ENCODE measurements around the gene TPST2.

Gene TPST2

DNA sequence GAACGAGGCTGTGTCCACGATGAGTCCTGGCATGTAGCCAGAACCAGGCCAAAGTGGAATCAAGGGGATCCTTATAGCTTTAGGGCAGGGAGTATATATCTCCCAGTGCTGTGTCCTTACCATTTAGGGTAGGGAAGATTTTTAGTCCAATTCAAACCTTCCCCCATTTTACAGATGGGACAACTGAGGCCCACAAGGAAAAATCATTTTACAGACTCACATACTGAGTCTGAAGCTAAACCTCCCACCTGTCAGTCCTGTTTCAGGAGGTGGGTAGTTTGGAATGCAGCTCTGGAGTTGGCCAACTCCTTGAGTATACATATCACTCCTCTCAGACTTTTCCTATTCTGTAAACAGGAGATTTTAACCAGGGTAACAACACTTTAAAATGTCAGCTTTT, 44.5 kb downstream of the TPST2 start:
- Histone ChIP-seq H3K9ac (ENCODE audit: insufficient read length, low read depth) (no peak overlapping the region), H3K4me3 (ENCODE audit: insufficient read length, low read depth) (no peak overlapping the region), H3K4me1 (ENCODE audit: insufficient read depth, insufficient read length) (peaks cover 4% of the 10 kb centered on the region), H3K27me3 (ENCODE audit: insufficient read depth, insufficient read length) (no peaks in the 10 kb centered on the region), H3K36me3 (ENCODE audit: insufficient read depth, insufficient read length, low read length) (peaks cover 24% of the 10 kb centered on the region), H3K9me3 (ENCODE audit: insufficient read depth, low read length) (no peaks in the 10 kb centered on the region)
- no peak for DNase-seq (ENCODE audit: low read depth, low spot score)
- TF ChIP-seq SUZ12 (IDR thresholded peaks at IDR 0.05; ENCODE audit: extremely low read depth, insufficient read depth, insufficient read length) = no peak

DNA sequence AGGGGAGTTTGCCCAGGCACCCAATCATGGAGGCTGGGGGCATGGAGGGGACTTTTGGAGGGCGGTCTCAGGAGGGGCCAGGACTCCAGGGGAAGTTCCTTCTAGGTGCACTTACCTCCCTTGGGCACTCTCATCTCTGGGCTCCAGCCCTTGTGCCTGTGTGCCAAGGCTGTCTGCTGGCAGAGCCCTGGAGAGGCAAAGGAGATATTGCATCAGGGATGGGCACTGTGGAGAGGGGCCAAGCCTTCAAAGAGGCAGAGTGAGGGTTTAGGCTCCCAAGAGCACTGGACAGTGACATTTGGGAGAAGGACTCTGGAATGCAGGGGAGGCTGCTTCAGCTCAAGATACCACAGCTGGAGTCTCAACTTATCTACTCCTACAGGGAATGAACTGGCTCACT, 45.4 kb downstream of the TPST2 start:
- no peaks in the 10 kb centered on the region for H3K27me3 ChIP-seq (ENCODE audit: insufficient read depth, insufficient read length)
- TF ChIP-seq SUZ12 (IDR thresholded peaks at IDR 0.05; ENCODE audit: extremely low read depth, insufficient read depth, insufficient read length) (no peak), YY1 (IDR thresholded peaks at IDR 0.05; ENCODE audit: insufficient read depth, insufficient read length) (no peak), ZNF274 (IDR thresholded peaks at IDR 0.05; ENCODE audit: low read depth, low read length) (no peak)
- H3K36me3 ChIP-seq (ENCODE audit: insufficient read depth, insufficient read length, low read length) = peaks cover 30% of the 10 kb centered on the region
- no peak overlapping the region for H3K9ac ChIP-seq (ENCODE audit: insufficient read length, low read depth)
- no peak overlapping the region for H3K4me3 ChIP-seq (ENCODE audit: insufficient read length, low read depth)
- no peaks in the 10 kb centered on the region for H3K9me3 ChIP-seq (ENCODE audit: insufficient read depth, low read length)
- peaks cover 2% of the 10 kb centered on the region for H3K4me1 ChIP-seq (ENCODE audit: insufficient read depth, insufficient read length)
- DNase-seq (ENCODE audit: low read depth, low spot score) = no peak

DNA sequence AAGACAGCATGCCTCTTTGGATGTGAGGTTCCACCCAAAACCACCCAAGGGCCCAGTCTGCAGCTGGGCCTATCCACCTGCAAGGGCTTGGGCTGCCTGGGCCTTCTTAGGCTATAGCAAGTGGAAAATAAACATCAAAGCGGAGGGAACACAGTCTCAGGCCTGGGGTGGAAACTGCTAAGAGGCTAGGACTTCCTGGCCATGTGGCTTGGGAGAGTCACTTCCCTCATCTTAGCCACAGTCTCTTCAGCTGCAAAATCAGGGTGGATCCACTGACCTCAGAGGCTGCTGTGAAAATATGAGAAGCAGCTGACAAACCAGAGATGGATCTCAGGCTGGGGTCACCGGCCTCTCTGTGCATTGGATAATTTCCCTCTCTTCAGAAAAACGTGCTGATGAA, 47.1 kb downstream of the TPST2 start:
- H3K9ac ChIP-seq (ENCODE audit: insufficient read length, low read depth) = no peak overlapping the region
- TF ChIP-seq SUZ12 (IDR thresholded peaks at IDR 0.05; ENCODE audit: extremely low read depth, insufficient read depth, insufficient read length) (no peak), YY1 (IDR thresholded peaks at IDR 0.05; ENCODE audit: insufficient read depth, insufficient read length) (no peak), ZNF274 (IDR thresholded peaks at IDR 0.05; ENCODE audit: low read depth, low read length) (no peak)
- H3K4me3 ChIP-seq (ENCODE audit: insufficient read length, low read depth) = no peak overlapping the region
- no peaks in the 10 kb centered on the region for H3K27me3 ChIP-seq (ENCODE audit: insufficient read depth, insufficient read length)
- H3K9me3 ChIP-seq (ENCODE audit: insufficient read depth, low read length) = no peaks in the 10 kb centered on the region
- H3K36me3 ChIP-seq (ENCODE audit: insufficient read depth, insufficient read length, low read length) = peaks cover 40% of the 10 kb centered on the region
- DNase-seq (ENCODE audit: low read depth, low spot score) = no peak
- H3K4me1 ChIP-seq (ENCODE audit: insufficient read depth, insufficient read length) = no peaks in the 10 kb centered on the region

DNA sequence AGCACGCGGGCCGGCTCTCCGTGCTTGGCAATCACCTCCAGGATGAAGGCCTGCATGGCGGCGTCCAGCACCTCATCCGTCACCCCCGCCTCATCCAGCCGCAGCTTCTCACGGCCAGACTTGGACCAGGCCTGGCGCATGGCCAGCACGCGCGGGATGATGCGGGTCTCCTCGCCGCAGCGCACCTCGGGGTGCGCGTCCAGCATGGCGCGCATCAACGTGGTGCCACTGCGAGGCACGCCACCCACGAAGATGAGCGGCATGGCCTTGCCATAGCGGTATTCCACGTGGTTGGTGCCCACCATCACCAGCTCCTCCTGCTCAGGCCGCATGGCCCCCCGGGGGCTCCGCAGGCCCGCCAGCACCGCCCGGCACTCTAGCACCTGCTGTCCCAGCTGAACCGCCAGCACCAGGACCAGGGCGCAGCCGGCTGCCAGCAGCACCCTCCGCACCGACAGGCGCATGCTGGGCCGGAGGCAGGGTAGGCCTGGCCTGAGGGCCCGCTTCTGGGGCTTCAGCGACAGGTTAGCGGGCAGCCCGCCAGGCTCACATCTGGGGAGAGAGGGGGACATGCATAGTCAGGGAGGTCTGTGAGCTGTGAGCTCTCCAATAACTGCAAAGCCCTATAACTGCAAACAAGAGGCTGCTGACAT, 48.6 kb downstream of the TPST2 start:
- Histone ChIP-seq H3K4me1 (ENCODE audit: insufficient read depth, insufficient read length) (no peaks in the 10 kb centered on the region), H3K4me3 (ENCODE audit: insufficient read length, low read depth) (no peak overlapping the region), H3K27me3 (ENCODE audit: insufficient read depth, insufficient read length) (no peaks in the 10 kb centered on the region), H3K9me3 (ENCODE audit: insufficient read depth, low read length) (no peaks in the 10 kb centered on the region), H3K9ac (ENCODE audit: insufficient read length, low read depth) (no peak overlapping the region), H3K36me3 (ENCODE audit: insufficient read depth, insufficient read length, low read length) (peaks cover 45% of the 10 kb centered on the region)
- TF ChIP-seq ZNF274 (IDR thresholded peaks at IDR 0.05; ENCODE audit: low read depth, low read length) (no peak), SUZ12 (IDR thresholded peaks at IDR 0.05; ENCODE audit: extremely low read depth, insufficient read depth, insufficient read length) (no peak), YY1 (IDR thresholded peaks at IDR 0.05; ENCODE audit: insufficient read depth, insufficient read length) (no peak)
- no peak for DNase-seq (ENCODE audit: low read depth, low spot score)

DNA sequence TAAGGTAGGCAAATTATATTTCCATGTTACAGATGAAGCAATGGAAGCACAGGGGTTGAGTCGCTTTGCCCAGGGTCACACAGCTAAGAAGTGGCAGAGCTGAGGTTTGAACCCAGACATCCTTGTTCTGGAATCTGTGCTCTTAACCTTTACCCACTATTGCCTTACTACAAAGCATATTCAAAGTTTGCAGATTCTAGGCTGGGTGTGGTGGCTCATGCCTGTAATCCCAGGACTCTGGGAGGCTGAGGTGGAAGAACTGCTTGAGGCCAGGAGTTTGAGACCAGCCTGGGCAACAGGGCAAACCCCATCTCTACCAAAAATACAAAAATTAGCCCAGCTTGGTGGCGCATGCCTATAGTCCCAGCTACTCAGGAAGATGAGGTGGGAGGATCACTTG, 49.8 kb downstream of the TPST2 start:
- Histone ChIP-seq H3K9me3 (ENCODE audit: insufficient read depth, low read length) (no peaks in the 10 kb centered on the region), H3K9ac (ENCODE audit: insufficient read length, low read depth) (no peak overlapping the region), H3K36me3 (ENCODE audit: insufficient read depth, insufficient read length, low read length) (peaks cover 55% of the 10 kb centered on the region), H3K27me3 (ENCODE audit: insufficient read depth, insufficient read length) (no peaks in the 10 kb centered on the region), H3K4me1 (ENCODE audit: insufficient read depth, insufficient read length) (no peaks in the 10 kb centered on the region), H3K4me3 (ENCODE audit: insufficient read length, low read depth) (no peak overlapping the region)
- DNase-seq (ENCODE audit: low read depth, low spot score) = no peak
- TF ChIP-seq YY1 (IDR thresholded peaks at IDR 0.05; ENCODE audit: insufficient read depth, insufficient read length) (no peak), ZNF274 (IDR thresholded peaks at IDR 0.05; ENCODE audit: low read depth, low read length) (no peak), SUZ12 (IDR thresholded peaks at IDR 0.05; ENCODE audit: extremely low read depth, insufficient read depth, insufficient read length) (no peak)

- H3K9me3 ChIP-seq (ENCODE audit: insufficient read depth, low read length) = no peaks in the 10 kb centered on the region
- TF ChIP-seq YY1 (IDR thresholded peaks at IDR 0.05; ENCODE audit: insufficient read depth, insufficient read length) (no peak), ZNF274 (IDR thresholded peaks at IDR 0.05; ENCODE audit: low read depth, low read length) (no peak), SUZ12 (IDR thresholded peaks at IDR 0.05; ENCODE audit: extremely low read depth, insufficient read depth, insufficient read length) (no peak)
- H3K4me3 ChIP-seq (ENCODE audit: insufficient read length, low read depth) = no peak overlapping the region
- no peaks in the 10 kb centered on the region for H3K27me3 ChIP-seq (ENCODE audit: insufficient read depth, insufficient read length)
- no peak overlapping the region for H3K9ac ChIP-seq (ENCODE audit: insufficient read length, low read depth)
- H3K4me1 ChIP-seq (ENCODE audit: insufficient read depth, insufficient read length) = no peaks in the 10 kb centered on the region
- H3K36me3 ChIP-seq (ENCODE audit: insufficient read depth, insufficient read length, low read length) = peaks cover 58% of the 10 kb centered on the region
- DNase-seq (ENCODE audit: low read depth, low spot score) = no peak
These were observed 53.2 kb downstream of the TPST2 start for GRCh38 chr22:26536762-26537134.

GRCh38 chr22:26536056-26536761, 53.7 kb downstream of the TPST2 start:
- TF ChIP-seq SUZ12 (IDR thresholded peaks at IDR 0.05; ENCODE audit: extremely low read depth, insufficient read depth, insufficient read length) (no peak), ZNF274 (IDR thresholded peaks at IDR 0.05; ENCODE audit: low read depth, low read length) (no peak), YY1 (IDR thresholded peaks at IDR 0.05; ENCODE audit: insufficient read depth, insufficient read length) (no peak)
- Histone ChIP-seq H3K4me1 (ENCODE audit: insufficient read depth, insufficient read length) (no peaks in the 10 kb centered on the region), H3K36me3 (ENCODE audit: insufficient read depth, insufficient read length, low read length) (peaks cover 57% of the 10 kb centered on the region), H3K27me3 (ENCODE audit: insufficient read depth, insufficient read length) (no peaks in the 10 kb centered on the region), H3K9ac (ENCODE audit: insufficient read length, low read depth) (no peak overlapping the region), H3K9me3 (ENCODE audit: insufficient read depth, low read length) (no peaks in the 10 kb centered on the region), H3K4me3 (ENCODE audit: insufficient read length, low read depth) (no peak overlapping the region)
- no peak for DNase-seq (ENCODE audit: low read depth, low spot score)
